Neural cell (in vitro differentiated cells): ENCODE measurements around the gene MAS1. TPM values are rescaled to one million over a fixed set of nuclear protein-coding genes. Genes with fewer than 3 reads are reported as not detected.

Experiments used
- H2AFZ ChIP-seq: fragments of 200-600, 300-800 bp; sonication (generic), shearing (Covaris generic); 2 replicates; pipeline ENCODE4 v1.6.0; 2014; ENCODE audit warnings: low read depth, mild to moderate bottlenecking, antibody characterized with exemption, low read length, moderate library complexity
- H3F3A ChIP-seq: fragments of 200-600 bp; shearing (Covaris generic); 2 replicates; pipeline ENCODE4 v1.6.1; 2016; ENCODE audit warnings: mild to moderate bottlenecking, moderate library complexity, mixed read lengths, antibody characterized with exemption, low read length; ENCODE audit not compliant: insufficient read depth, poor library complexity, severe bottlenecking
- H3K27ac ChIP-seq: fragments of 200-600, 300-800 bp; sonication (generic), shearing (Covaris generic); 2 replicates; pipeline ENCODE4 v1.5.1; 2014; ENCODE audit warnings: mild to moderate bottlenecking, low read length, moderate library complexity
- H3K27me3 ChIP-seq: fragments of 300-800, 200-600 bp; sonication (generic), shearing (Covaris generic); 2 replicates; pipeline ENCODE4 v1.6.0; 2014; ENCODE audit warnings: mild to moderate bottlenecking, low read depth, low read length, moderate library complexity; ENCODE audit not compliant: insufficient read depth
- H3K36me3 ChIP-seq: fragments of 300-800, 200-600 bp; sonication (generic), shearing (Covaris generic); 2 replicates; pipeline ENCODE4 v1.5.1; 2014; ENCODE audit warnings: mild to moderate bottlenecking, antibody characterized with exemption, low read length, moderate library complexity; ENCODE audit not compliant: insufficient read depth
- H3K4me2 ChIP-seq: fragments of 300-800, 200-600 bp; sonication (generic), shearing (Covaris generic); 2 replicates; pipeline ENCODE4 v1.6.0; 2014; ENCODE audit warnings: mild to moderate bottlenecking, low read length
- H3K4me3 ChIP-seq: fragments of 300-800, 200-600 bp; sonication (generic), shearing (Covaris generic); 2 replicates; pipeline ENCODE4 v1.5.1; 2014; ENCODE audit warnings: mild to moderate bottlenecking, low read length, moderate library complexity
- H3K79me2 ChIP-seq: fragments of 200-600 bp; shearing (Covaris generic); replicated peaks from 2 replicates; pipeline ENCODE4 v1.6.0; 2014; ENCODE audit warnings: mild to moderate bottlenecking, low read length, moderate library complexity; ENCODE audit not compliant: insufficient read depth
- H3K9ac ChIP-seq: fragments of 300-800, 200-600 bp; sonication (generic), shearing (Covaris generic); 2 replicates; pipeline ENCODE4 v1.6.1; 2016; ENCODE audit warnings: mild to moderate bottlenecking, low read length, mixed read lengths
- H3K9me2 ChIP-seq: fragments of 200-600 bp; shearing (Covaris generic); 2 replicates; pipeline ENCODE4 v1.6.1; 2016; ENCODE audit warnings: mild to moderate bottlenecking, low read length, mixed read lengths; ENCODE audit not compliant: insufficient read depth
- H3K9me3 ChIP-seq: fragments of 200-600, 300-800 bp; sonication (generic), shearing (Covaris generic); 2 replicates; pipeline ENCODE4 v1.6.1; 2016; ENCODE audit warnings: mild to moderate bottlenecking, mixed run types, low read length, moderate library complexity, mixed read lengths
- H4K20me1 ChIP-seq: fragments of 200-600 bp; shearing (Covaris generic); 2 replicates; pipeline ENCODE4 v1.6.1; 2016; ENCODE audit warnings: mild to moderate bottlenecking, mixed run types; ENCODE audit not compliant: insufficient read depth
- CTCF ChIP-seq: fragments of 450-650 bp; IDR thresholded peaks from 2 replicates; pipeline ENCODE4 v1.5.1; 2014; ENCODE audit warnings: antibody characterized with exemption, mild to moderate bottlenecking, moderate library complexity; ENCODE audit not compliant: poor library complexity, severe bottlenecking
- EP300 ChIP-seq: fragments of 450-650 bp; conservative IDR thresholded peaks from 2 replicates; pipeline ENCODE4 v1.6.1; 2014; ENCODE audit warnings: antibody characterized with exemption, mild to moderate bottlenecking, moderate library complexity; ENCODE audit not compliant: poor library complexity, severe bottlenecking
- EZH2 ChIP-seq: fragments of 200-600, 300-800 bp; shearing (Covaris generic), sonication (generic); IDR thresholded peaks from 2 replicates; pipeline ENCODE4 v1.6.1; 2014; ENCODE audit warnings: antibody characterized with exemption, low read length, borderline replicate concordance, mild to moderate bottlenecking; ENCODE audit not compliant: insufficient read depth, poor library complexity, severe bottlenecking
- MXI1 ChIP-seq: fragments of 450-650 bp; conservative IDR thresholded peaks from 2 replicates; pipeline ENCODE4 v1.6.1; 2014; ENCODE audit warnings: antibody characterized with exemption, mild to moderate bottlenecking; ENCODE audit not compliant: poor library complexity, severe bottlenecking
- POLR2AphosphoS5 ChIP-seq: IDR thresholded peaks from 2 replicates; pipeline ENCODE4 v1.6.1; 2012
- RAD21 ChIP-seq: fragments of 450-650 bp; conservative IDR thresholded peaks from 2 replicates; pipeline ENCODE4 v1.6.1; 2014; ENCODE audit warnings: antibody characterized with exemption, mild to moderate bottlenecking, moderate library complexity
- REST ChIP-seq: IDR thresholded peaks from 2 replicates; pipeline ENCODE4 v1.6.1; 2012; ENCODE audit warnings: borderline replicate concordance
- SMC3 ChIP-seq: fragments of 450-650 bp; conservative IDR thresholded peaks from 2 replicates; pipeline ENCODE4 v1.6.1; 2014; ENCODE audit warnings: antibody characterized with exemption, mild to moderate bottlenecking, moderate library complexity; ENCODE audit not compliant: poor library complexity
- TAF1 ChIP-seq: IDR thresholded peaks from 2 replicates; pipeline ENCODE4 v1.6.1; 2012; ENCODE audit warnings: low read depth
- polyA plus RNA-seq: library from polyadenylated mRNA; depleted of rRNA; stranded (reverse); fragments of >200 nt; gene quantifications from 2 replicates; pipeline ENCODE4 v1.2.3, GENCODE V29; 2014

MAS1 gene
- polyA plus RNA-seq, 1 donor from 2014 or later: not detected

DNA sequence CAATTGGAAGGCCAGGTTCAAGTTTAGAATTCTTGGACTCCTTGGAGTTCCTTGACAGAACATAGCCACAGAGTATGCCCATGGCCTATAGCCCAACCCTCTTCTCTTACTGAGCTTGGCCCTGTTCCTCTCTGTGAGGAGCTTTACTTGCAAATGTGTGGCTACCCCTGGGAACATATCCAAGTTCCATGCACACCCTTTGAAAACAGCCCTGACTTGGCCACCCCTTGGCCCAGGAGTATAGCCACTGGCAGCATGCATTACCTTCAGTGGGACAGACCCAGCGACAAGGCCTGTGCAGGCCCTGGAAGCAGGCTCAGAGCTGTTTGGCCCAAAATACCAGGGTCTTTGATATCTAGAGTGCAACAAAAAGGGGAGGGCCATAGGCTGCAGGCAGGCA lies 19.5 kb upstream of the MAS1 start:
- no peaks in the 10 kb centered on the region for H3K9me3 ChIP-seq
- no peak overlapping the region for H3K27ac ChIP-seq
- no peaks in the 10 kb centered on the region for H3K27me3 ChIP-seq
- TF ChIP-seq EZH2: no peak
- TF ChIP-seq SMC3: no peak
- no peak for TF ChIP-seq CTCF
- no peak for TF ChIP-seq RAD21
- no peak for TF ChIP-seq POLR2AphosphoS5
- no peak for TF ChIP-seq REST
- no peak for TF ChIP-seq TAF1
- TF ChIP-seq MXI1: no peak
- TF ChIP-seq EP300: no peak
- no peaks in the 10 kb centered on the region for H3F3A ChIP-seq
- no peak overlapping the region for H2AFZ ChIP-seq
- H3K9ac ChIP-seq: no peak overlapping the region
- no peaks in the 10 kb centered on the region for H4K20me1 ChIP-seq
- H3K79me2 ChIP-seq: no peaks in the 10 kb centered on the region
- H3K9me2 ChIP-seq: no peaks in the 10 kb centered on the region
- H3K36me3 ChIP-seq: no peaks in the 10 kb centered on the region
- no peak overlapping the region for H3K4me2 ChIP-seq
- no peak overlapping the region for H3K4me3 ChIP-seq

DNA sequence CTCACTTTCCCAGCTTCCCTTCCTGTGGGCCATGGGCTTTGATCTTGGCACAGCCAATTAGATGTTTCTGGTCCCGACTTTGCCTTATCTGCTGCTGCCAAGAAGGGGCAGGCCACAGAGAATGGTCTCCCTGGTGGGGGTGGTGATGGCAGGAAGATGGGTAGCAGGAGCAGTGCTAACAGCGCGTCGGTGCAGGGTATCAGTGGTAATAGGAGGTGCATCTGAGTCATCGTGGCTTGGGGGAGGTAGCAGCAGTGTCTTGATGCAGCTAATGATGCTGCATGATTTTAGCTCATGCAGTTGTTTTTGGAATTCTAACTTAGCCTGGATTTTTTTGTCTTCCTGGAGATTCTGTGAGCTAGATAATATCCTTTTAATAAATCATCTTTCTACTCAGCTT lies 18.9 kb upstream of the MAS1 start:
- no peaks in the 10 kb centered on the region for H3F3A ChIP-seq
- no peak for TF ChIP-seq RAD21
- no peak for TF ChIP-seq REST
- no peak for TF ChIP-seq EP300
- TF ChIP-seq POLR2AphosphoS5: no peak
- no peak overlapping the region for H3K9ac ChIP-seq
- H3K27me3 ChIP-seq: no peaks in the 10 kb centered on the region
- no peak overlapping the region for H3K4me2 ChIP-seq
- no peak overlapping the region for H3K4me3 ChIP-seq
- H4K20me1 ChIP-seq: no peaks in the 10 kb centered on the region
- no peaks in the 10 kb centered on the region for H3K36me3 ChIP-seq
- no peak overlapping the region for H3K27ac ChIP-seq
- no peaks in the 10 kb centered on the region for H3K9me3 ChIP-seq
- H3K79me2 ChIP-seq: no peaks in the 10 kb centered on the region
- no peaks in the 10 kb centered on the region for H3K9me2 ChIP-seq
- no peak overlapping the region for H2AFZ ChIP-seq
